NCI-H2081 treated with DMSO at 0.1 percent for 48 hours (cell line): ENCODE results near the gene SIKE1.
"Not testable (repeated sequence)": the region's sequence is repeated elsewhere in the genome, so short reads cannot be mapped to it uniquely, and the experiment has no call there.

ENCODE experiments used
- DNase-seq: peaks from one replicate; lab custom pipeline; 2025; lab: John Stamatoyannopoulos, UW

The SIKE1 gene

GRCh38 chr1:114755006-114755931 is 25.2 kb downstream of the SIKE1 start:
- no peak for DNase-seq

DNA sequence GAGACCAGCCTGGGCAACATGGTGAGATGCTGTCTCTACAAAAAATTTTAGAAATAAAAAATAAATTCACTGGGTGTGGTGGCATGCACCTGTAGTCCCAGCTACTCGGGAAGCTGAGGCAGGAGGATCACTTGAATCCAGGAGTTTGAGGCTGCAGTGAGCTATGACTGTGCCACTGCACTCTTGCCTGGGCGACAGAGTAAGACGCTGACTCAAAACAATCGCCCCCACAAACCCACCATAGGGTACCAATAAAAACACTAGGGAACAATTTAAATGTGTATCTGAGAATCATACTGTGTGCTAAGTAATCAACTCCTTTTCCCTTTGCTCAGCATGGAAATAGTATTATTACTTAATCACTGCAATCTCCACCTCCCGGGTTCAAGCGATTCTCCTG is 26.8 kb downstream of the SIKE1 start:
- not testable (repeated sequence) for DNase-seq

GRCh38 chr1:114753143-114753542 is 27.3 kb downstream of the SIKE1 start:
- DNase-seq: no peak

- no peak for DNase-seq
Observed at GRCh38 chr1:114750780-114751179, 29.7 kb downstream of the SIKE1 start.

- DNase-seq: no peak
Observed at GRCh38 chr1:114749835-114750234, 30.6 kb downstream of the SIKE1 start.

DNA sequence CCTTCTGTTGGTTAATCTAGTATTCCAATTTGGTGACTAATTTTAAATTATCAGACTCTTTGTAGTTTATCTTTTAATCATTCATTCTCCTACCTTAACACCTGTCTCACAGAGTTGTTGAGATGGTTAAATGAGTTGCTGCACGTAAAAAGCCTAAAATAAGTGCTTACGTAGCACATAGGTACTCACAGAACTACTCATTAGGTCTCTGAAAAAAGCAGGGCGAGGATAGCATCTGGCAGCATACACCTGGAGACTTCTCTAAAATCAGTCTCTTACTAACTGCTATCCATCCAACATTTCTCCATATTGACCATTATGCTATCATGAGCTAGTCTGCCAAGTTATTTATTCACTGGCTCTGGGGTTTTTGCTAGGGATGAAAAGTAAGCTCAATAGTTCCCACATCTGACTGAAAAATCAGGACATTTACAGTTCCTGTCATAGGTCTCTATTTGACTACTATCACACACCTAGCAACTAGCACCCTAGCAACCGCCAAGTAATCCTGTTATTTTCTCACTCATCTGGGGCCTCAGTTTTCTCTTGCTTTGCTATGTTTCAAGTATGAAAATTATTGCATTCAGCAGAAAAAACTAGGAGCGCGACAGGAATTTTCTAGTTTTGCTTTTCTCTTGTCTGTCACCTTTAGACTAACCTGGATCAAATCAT is 33.9 kb downstream of the SIKE1 start:
- DNase-seq: no peak

DNA sequence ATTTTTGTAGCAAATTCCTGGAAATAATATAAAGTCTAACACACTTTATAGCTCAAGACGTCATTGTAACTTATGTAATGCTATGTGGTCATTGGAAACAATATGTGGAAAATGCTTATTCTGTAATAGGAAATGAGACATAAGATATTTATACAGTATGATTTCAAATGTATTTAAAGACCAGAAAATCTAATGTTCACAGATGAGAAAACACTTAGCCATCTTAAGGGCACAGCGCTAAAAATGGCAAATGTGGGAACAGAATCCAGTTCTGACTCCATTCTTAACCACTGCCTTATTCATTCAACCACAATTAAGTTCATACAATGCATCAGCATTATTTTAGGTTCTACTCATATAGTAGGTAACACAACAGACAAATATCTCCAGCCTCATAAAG is 35.2 kb downstream of the SIKE1 start:
- DNase-seq: no peak

DNA sequence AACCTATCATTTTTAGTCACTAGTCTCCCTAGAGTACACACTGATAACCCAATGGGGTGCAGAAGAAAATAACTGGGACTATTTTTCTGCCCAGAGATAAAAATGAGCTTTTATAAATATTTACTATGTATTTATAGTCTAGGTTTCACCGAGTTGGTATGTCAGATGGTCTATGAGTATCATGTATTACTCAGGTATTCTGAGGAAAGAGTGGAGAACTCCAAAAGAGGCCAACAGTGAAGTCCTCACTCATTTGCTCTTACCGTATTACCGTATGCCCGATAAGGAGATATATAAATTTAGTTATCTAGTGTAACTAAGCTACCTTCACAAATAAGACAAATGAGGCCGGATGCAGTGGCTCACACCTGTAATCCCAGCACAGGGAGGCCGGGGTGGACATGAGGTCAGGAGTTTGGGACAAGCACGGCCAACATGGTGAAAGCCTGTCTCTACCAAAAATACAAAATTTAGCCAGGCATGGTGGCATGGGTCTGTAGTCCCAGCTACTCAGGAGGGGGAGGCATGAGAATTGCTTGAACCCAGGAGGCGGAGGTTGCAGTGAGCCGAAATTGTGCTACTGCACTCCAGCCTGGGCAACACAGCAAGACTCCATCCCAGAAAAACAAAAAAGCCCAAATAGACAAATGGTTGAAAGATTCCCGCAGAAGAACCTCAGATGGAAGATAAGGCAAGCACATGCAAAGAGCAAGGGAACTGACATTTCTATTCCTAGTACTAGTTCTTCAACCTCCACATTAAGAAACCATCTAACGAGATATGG is 38.3 kb downstream of the SIKE1 start:
- no peak for DNase-seq

- no peak for DNase-seq
Observed at GRCh38 chr1:114740331-114740730, 40.2 kb downstream of the SIKE1 start.

- DNase-seq: no peak
Observed at GRCh38 chr1:114737314-114737849, 43.1 kb downstream of the SIKE1 start.

GRCh38 chr1:114735479-114735878 is 45.0 kb downstream of the SIKE1 start:
- DNase-seq: no peak

DNA sequence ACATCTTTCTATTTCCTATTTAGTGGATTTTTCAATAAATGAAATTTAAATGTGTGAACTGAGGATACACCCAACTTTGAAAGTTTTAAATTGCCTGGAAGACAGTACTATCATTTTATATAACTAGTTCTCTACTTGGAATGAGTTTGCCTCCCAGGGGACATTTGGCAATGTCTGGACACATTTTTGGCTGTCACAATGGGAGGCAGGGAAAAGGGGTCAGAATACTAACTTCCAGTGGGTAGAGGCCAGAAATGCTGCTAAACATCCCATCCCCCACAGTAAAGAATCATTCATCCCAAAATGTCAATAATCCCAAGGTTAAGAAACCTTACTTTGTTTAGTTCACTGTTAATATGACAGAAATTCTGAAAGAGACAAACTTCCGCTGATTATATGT is 50.7 kb downstream of the SIKE1 start:
- no peak for DNase-seq

DNA sequence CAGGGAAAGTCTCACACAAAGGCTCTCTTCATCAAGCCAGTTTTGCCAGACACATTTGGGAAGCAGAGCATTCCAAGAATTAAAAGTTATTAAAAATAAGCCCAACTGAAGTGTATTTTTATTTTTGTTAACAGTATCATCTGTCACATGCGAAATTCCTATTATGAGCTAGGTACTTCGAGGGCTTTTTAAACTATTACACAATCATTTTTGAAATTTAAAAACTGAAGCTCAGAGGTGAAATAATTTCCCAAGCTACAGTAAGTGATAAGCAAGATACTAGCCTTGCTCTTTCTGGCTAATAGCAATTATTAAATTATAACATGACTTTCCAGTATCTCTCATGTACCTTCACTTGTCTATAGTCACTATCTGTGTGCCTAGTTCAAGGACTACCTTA is 51.9 kb downstream of the SIKE1 start:
- no peak for DNase-seq

DNA sequence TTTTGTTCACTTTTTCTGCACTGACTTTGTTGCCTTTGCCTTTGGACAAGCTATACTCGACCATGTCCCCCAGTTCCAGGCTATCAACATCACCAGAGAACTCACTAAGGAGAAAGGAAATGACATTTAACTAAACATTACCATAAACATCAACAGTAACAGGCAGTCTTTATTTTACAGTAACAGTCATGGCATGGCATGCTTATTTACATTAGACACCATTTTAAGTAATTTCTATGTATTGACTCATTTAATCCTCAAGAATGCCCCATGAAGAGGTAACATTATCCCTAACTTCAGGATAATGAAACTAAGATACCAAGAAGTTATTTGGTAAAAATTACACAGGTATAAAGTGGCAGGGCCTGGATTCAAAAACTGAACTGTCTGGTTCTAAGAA is 55.3 kb downstream of the SIKE1 start:
- no peak for DNase-seq

GRCh38 chr1:114723915-114724314 is 56.6 kb downstream of the SIKE1 start:
- DNase-seq: no peak

- no peak for DNase-seq
Observed at GRCh38 chr1:114723457-114723856, 57.0 kb downstream of the SIKE1 start.

DNA sequence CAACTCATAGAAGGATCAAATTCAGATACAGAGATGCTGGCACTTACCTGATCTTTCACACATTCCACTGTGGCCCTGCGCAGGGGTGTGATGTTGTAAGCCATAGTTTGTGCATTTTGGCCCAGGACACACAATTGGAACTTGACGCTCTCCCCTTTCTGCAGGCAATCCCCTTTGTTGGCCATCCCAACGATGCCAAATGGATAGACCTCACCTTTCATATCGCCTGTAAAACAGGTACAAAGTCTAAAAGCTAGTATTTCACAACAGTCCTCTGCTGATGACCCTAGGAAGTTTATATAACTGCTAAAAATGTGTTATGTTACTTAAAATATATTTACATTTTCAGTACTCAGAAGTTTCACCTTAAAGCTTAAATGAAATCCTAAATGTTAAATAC is 60.0 kb downstream of the SIKE1 start:
- no peak for DNase-seq
